ENCODE data around the gene NHP2. TPM values are rescaled to one million over a fixed set of nuclear protein-coding genes. Genes with fewer than 3 reads are reported as not detected.
"Not testable (repeated sequence)": the region's sequence is repeated elsewhere in the genome, so short reads cannot be mapped to it uniquely, and the experiment has no call there.

Gene NHP2
- total RNA-seq, 1 donor from 2014 or later: 476 TPM

- Histone ChIP-seq H3K27me3 (ENCODE audit: control insufficient read depth, insufficient read depth, low read length) (no peaks in the 10 kb centered on the region), H3K4me3 (ENCODE audit: low read depth, low read length) (no peak overlapping the region), H3K36me3 (ENCODE audit: control insufficient read depth, insufficient read depth, low read length) (peaks cover 4% of the 10 kb centered on the region)
- TF ChIP-seq CTCF (IDR thresholded peaks at IDR 0.05; ENCODE audit: insufficient read depth, low read length, poor library complexity, severe bottlenecking): no peak
- DNase-seq (ENCODE audit: low read depth): no peak
These were observed 16.7 kb downstream of the NHP2 start for GRCh38 chr5:178136990-178137389.

GRCh38 chr5:178131446-178131996 is 22.2 kb downstream of the NHP2 start:
- no peak for TF ChIP-seq CTCF (IDR thresholded peaks at IDR 0.05; ENCODE audit: insufficient read depth, low read length, poor library complexity, severe bottlenecking)
- DNase-seq (ENCODE audit: low read depth): no peak
- no peaks in the 10 kb centered on the region for H3K36me3 ChIP-seq (ENCODE audit: control insufficient read depth, insufficient read depth, low read length)
- H3K4me3 ChIP-seq (ENCODE audit: low read depth, low read length): peak overlapping the region; percentile 63
- no peaks in the 10 kb centered on the region for H3K27me3 ChIP-seq (ENCODE audit: control insufficient read depth, insufficient read depth, low read length)

GRCh38 chr5:178130576-178131445 is 22.9 kb downstream of the NHP2 start, which contains the start of gene RMND5B:
Gene RMND5B, plus strand, starts transcription at chr5:178131014. Its CDS starts 7,106 bp downstream, at chr5:178138120.
- peak within 1 kb of the TSS; percentile 63 for H3K4me3 ChIP-seq (ENCODE audit: low read depth, low read length)
- no peaks in the 10 kb centered on the region for H3K36me3 ChIP-seq (ENCODE audit: control insufficient read depth, insufficient read depth, low read length)
- no peak for DNase-seq (ENCODE audit: low read depth)
- TF ChIP-seq CTCF (IDR thresholded peaks at IDR 0.05; ENCODE audit: insufficient read depth, low read length, poor library complexity, severe bottlenecking): no peak
- no peaks in the 10 kb centered on the region for H3K27me3 ChIP-seq (ENCODE audit: control insufficient read depth, insufficient read depth, low read length)

GRCh38 chr5:178130234-178130575 is 23.5 kb downstream of the NHP2 start:
- H3K36me3 ChIP-seq (ENCODE audit: control insufficient read depth, insufficient read depth, low read length); DNase-seq (ENCODE audit: low read depth); H3K27me3 ChIP-seq (ENCODE audit: control insufficient read depth, insufficient read depth, low read length): not testable (repeated sequence)
- peak overlapping the region; percentile 63 for H3K4me3 ChIP-seq (ENCODE audit: low read depth, low read length)

- no peak for DNase-seq (ENCODE audit: low read depth)
- Histone ChIP-seq H3K27me3 (ENCODE audit: control insufficient read depth, insufficient read depth, low read length) (no peaks in the 10 kb centered on the region), H3K4me3 (ENCODE audit: low read depth, low read length) (no peak overlapping the region), H3K36me3 (ENCODE audit: control insufficient read depth, insufficient read depth, low read length) (no peaks in the 10 kb centered on the region)
- no peak for TF ChIP-seq CTCF (IDR thresholded peaks at IDR 0.05; ENCODE audit: insufficient read depth, low read length, poor library complexity, severe bottlenecking)
These were observed 24.4 kb downstream of the NHP2 start for GRCh38 chr5:178129296-178129695.

GRCh38 chr5:178127300-178128009 is 26.2 kb downstream of the NHP2 start:
- H3K4me3 ChIP-seq (ENCODE audit: low read depth, low read length); DNase-seq (ENCODE audit: low read depth); H3K36me3 ChIP-seq (ENCODE audit: control insufficient read depth, insufficient read depth, low read length); H3K27me3 ChIP-seq (ENCODE audit: control insufficient read depth, insufficient read depth, low read length): not testable (repeated sequence)
